Stimulated activated CD8-positive, alpha-beta memory T cell treated with anti-CD3 and anti-CD28 coated beads, Interleukin-2, amount 100 ng/mL, for 48 hours (primary cell): ENCODE measurements around the gene PHGDH.

Experiments
- DNase-seq, 2 donors: peaks; one replicate each; pipeline ENCODE4 v3.0.0-alpha.2; 2020; ENCODE audit warnings: low read depth in 2 of 2

Gene PHGDH

GRCh38 chr1:119731741-119732430, 20.2 kb downstream of the PHGDH start:
- no peak for DNase-seq

- DNase-seq, result no peak
Observed at GRCh38 chr1:119732465-119733168, 20.9 kb downstream of the PHGDH start.

DNA sequence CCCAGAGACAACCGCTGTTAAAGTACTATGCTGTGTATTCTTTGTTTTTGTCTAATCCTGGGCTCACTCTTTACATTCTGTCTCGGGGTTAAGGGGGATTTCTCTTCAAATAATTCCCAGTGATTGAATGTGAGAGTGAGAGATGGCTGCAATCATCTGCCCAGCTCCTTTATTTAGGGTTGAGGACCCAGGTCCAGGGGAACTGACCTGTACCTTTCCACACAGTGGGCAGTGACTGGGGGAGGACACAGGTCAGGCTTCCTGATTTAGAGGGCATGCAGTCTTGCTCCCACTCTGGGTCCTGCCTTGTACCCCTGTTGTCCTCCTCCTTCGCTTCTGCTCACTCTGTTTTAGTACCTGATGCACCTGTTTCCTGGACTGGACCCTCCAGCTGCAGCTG, 22.0 kb downstream of the PHGDH start:
- DNase-seq, result no peak

- no peak for DNase-seq
Observed at GRCh38 chr1:119735217-119735616, 23.5 kb downstream of the PHGDH start.

GRCh38 chr1:119736649-119737039, 24.9 kb downstream of the PHGDH start:
- DNase-seq, result no peak

DNA sequence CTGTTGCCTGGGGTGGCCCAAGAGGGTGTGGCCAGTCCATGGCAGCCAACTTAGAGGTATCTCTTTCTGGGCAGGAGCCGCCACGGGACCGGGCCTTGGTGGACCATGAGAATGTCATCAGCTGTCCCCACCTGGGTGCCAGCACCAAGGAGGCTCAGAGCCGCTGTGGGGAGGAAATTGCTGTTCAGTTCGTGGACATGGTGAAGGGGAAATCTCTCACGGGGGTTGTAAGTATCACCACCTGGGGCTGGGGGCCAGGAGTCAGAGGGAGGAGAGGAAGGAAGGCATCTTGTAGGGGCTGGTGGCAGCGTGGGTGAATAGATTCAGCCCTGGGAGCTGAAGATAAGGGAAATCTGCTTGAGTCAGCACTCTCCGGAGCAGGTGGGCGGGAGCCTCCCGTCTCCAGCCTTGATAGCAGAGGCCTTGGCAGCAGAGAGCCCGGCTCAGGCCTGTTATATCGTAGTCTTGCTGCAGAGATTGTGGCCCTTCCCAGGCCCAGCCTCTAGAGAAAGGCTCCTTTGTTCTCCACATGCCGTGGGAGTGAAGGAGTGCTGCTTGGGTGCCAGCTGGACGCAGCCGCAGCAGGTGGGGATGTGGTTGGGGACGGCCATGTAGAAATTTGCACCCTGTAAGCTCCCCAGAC, 25.4 kb downstream of the PHGDH start:
- no peak for DNase-seq

GRCh38 chr1:119738100-119738720, 26.5 kb downstream of the PHGDH start:
- no peak for DNase-seq

DNA sequence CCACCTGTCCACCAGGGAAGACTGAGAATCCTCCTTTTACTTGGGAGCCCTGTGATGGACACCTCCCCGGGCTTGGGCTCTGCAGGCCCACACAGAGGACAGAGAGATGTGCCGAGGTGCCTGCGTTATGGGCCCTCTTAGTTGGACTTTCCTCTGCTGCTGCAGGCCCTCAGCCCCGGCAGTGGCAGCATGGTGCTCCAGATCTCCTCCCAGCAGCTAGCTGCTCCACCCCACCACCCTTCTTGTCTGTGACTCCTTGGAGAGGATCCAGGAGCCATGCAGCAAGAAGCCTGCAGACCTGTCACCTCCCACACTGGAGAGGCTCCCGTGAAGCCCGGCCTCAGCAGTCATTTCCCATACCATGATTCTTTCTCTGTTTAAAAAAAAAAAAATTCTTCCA, 27.4 kb downstream of the PHGDH start:
- no peak for DNase-seq

GRCh38 chr1:119740261-119740660, 28.5 kb downstream of the PHGDH start:
- no peak for DNase-seq

DNA sequence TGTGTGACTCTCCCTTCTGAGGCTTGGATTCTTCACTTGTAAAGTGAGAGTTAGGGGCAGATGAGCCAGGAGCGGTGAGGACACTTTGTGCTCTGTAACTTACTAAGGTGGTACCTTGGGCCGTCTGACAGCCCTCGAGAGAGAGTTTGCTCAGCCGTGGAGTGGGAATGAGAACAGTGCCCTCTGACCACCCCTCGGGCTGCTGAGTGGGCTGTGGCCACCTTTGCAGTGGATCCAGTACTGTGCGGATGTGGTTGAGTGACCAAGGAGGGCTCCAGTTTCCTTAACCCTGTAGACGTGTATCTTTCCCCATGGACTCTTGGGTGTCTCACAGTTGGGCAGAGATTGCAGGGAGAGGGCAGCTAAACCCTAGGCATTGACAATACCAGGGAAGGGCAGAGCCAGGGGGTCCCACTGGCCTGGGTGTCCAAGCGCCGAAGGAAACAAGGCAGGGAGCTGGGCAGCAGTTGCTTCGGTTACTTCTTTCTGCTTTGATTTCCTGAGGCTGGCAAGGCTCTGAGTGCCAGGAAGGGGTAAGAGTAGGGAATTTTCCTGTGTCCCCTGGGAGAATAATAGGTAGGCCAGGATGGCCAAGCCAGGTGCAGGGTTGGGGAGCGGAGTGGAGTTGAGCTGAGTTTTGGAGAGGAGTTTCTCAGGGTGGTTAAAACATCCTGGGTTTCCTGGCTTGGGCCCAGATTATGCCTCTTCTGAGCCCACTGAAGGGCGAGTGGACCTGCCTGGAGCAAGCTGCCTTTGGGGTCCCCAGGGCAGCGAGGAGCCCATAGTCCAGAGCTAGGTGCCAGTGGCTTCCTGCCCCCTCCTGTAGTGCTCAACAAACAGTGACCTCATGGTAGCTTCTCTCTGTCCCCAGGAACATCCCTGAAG, 29.4 kb downstream of the PHGDH start:
- DNase-seq, result no peak

DNA sequence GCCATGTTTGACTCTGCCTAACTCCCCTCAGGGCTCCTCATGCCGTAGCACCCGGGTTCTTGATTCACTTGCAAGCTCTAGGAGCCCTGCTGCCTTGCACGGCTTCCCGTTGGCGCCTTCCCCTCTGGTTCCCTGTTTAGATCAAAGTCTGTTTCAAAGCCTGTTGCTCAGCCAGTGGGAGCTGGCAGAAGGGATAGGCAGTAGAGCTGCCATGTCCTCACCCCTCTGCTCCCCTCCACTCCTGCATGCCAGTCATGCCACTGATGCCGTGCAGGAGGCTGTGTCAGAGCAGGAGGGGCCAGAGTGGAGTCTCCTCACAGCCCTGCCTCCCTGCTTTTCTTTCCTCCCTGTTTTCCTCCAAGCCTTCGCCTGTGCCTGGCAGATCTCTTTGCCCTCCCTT, 30.5 kb downstream of the PHGDH start:
- DNase-seq, result no peak

GRCh38 chr1:119742677-119743076, 30.9 kb downstream of the PHGDH start:
- DNase-seq, result no peak

DNA sequence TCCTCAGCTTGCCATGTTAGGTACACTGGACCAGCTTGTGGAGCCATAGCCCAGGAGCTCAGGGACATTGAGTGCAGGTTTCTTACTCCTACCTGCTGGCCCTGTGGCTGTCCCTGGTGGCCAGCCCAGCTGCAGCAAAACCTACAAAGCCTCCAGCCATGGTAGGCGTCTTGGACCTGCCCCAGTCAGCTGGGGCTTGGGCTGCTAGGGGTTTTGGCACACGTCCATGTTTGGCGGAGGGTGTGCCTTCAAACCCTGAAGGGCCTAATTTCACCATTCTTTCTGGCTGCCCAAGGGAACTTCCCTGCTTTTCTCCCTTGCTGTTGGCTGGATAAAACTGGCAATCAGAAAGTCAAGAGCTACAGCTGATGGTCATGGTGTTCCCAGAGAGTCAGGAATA, 31.6 kb downstream of the PHGDH start:
- no peak for DNase-seq

DNA sequence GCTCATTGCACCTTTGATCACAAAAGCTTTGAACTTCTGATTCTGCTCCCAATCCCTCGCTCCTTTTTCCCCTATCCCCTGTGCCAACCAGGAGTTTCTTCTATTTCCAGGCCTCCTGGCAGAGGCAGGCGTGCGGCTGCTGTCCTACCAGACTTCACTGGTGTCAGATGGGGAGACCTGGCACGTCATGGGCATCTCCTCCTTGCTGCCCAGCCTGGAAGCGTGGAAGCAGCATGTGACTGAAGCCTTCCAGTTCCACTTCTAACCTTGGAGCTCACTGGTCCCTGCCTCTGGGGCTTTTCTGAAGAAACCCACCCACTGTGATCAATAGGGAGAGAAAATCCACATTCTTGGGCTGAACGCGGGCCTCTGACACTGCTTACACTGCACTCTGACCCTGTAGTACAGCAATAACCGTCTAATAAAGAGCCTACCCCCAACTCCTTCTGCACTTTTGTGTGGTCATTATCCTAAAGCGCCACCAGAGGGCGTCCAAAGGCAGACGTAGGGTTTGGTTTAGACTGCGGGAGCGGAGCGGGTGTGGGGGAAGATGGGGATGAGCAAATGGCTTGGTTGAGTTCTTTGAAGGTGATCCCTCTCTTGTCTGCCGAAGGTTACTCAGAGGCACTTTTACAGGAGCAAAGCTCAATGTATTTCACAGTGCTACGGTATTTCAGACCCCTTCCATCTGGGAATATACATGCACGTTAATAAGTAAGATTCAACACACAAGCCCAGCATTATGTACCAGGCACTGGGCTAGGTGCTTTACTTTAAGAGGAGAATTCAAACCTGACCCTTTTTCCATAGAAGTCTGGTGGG, 32.3 kb downstream of the PHGDH start:
- peak; percentile 27 to 32 for DNase-seq

DNA sequence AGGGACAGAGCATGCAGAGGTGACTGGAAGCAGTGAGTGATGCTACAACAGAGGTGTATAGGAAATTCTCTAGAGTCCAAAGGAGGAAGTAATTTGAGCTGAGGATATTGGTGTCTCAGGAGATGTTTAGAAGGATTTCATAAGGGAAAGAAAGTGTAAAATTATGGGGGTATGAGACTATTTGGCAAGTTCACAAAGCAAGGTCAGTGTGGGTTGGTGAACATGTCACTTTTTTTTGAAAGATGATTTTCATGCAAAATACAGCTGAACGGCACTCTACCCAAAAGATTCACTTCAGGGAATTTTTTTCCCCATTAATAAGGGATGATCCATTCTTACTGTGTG, 32.8 kb downstream of the PHGDH start:
- no peak for DNase-seq

DNA sequence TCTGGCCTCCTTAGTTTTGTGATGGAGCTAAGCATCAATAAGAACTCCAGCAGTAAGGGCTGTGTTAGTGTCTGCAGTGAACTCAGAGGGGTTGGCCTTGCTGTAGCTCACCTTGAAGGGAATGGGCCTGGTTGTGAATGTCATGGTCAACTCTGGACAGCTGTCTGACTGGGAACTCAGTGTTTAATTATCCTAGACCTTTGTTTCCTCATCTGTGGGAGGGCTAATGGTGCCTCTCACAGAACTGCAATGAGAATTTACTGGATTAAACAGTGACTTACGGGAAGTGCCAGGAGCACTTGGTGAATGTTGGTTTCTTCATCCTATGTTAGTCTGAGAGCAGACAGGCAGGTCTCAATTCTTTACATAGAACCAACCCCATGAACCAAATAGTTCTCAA, 33.3 kb downstream of the PHGDH start:
- no peak for DNase-seq

DNA sequence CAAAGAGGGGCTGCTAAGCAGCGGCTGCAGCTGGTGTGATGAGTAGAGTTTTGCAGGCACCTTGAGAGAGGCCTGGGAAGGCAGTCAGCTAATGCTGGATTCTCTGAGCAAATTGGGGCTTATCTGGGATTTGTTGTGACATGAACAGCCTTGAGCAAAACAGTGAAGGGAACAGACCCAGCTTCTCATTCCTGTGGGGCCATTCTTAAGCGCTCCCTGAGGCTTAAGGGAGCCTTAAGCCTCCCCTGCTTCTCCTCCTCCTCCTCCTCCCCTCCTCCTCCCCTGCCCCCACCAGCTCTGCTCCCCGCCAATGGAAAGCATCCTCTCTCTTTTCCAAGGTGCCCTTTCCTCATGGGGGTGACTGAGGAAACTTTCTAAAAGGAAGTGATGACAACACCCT, 35.7 kb downstream of the PHGDH start:
- DNase-seq, result no peak

DNA sequence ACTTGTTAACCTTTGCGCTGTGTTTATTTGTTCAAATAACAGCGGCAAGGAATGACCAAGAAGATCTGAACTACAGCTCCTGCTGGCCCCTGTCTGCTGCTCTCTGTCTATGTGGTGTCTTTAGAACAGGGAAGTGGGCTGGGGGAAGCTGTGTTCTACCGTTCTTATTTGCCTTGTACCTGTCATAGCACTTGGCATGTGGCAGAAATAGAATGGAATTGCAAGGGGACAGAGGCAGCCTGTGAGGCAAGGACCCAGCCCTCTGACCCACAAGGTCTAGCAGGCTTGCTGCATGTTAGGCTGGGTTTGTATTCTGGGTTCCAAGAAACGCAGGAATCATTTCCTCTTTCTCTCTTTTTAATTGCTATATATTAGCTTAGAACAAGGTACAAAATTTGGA, 36.3 kb downstream of the PHGDH start:
- DNase-seq, result no peak

DNA sequence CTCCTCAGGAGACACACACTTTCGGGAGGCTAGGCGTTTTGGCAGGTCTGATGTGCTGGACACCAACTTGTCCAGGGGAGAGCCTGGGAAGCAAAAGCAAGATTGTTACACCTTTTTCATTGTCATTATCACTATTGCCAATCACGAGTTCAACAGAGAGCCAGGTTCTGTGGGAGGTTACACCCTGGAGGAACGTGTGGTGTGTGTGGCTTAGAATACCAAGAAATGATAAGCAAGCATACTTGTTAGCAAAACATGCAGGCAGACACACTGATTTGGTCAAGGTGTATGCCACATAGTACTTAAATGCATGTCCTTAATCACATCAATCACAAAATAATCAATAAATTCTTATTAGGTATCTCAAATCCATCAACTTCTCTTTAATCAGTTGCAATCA, 40.9 kb downstream of the PHGDH start:
- DNase-seq, result no peak

- no peak for DNase-seq
Observed at GRCh38 chr1:119758584-119758983, 46.9 kb downstream of the PHGDH start.

GRCh38 chr1:119762409-119762808, 50.7 kb downstream of the PHGDH start:
- DNase-seq, result no peak
